ENCODE data around the gene SORL1-AS1.

The SORL1-AS1 gene

DNA sequence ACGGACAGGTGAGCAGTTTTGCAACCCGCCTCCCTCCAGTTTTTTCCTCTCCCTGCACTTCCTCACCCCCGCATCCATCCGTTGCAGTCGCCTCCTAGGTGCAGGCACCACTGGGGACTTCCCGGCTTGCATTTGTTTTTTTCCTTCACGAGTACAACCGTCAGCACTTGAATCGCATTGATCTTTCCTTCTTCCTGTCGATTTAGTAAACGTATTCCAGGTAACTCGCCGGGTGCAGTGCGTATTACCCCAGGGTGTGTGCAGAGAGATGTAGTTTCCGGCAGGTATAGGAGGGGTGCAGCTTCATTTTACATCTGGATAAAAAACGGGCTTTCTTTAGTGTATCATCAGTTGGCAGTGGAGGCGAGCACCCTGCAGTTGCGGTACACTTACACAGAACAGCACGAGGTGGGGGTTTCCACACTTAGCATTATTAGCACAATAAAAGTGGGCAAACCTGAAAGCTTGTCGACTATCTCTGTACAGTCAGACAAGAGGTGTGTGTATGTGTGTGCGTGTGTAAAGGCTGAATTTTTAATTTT lies at the start of gene SORL1-AS1:
Gene SORL1-AS1 (minus strand): TSS at position 359 of the 542 bp plus-strand sequence.
- Histone ChIP-seq H3K36me3 (ENCODE audit: control insufficient read depth in 3 of 3, insufficient read depth in 3 of 3, low read length in 3 of 3) (no peaks in the 10 kb centered on the region), H3K4me3 (ENCODE audit: low read length in 3 of 3) (peak within 1 kb of the TSS; percentile 69 to 79 (median 77)), H3K9ac (ENCODE audit: low read depth in 1 of 3, low read length in 3 of 3) (peak within 1 kb of the TSS; percentile 51 to 76 (median 53)), H3K27ac (ENCODE audit: low read depth, low read length) (no peak within 1 kb of the TSS), H3K27me3 (ENCODE audit: control insufficient read depth in 3 of 3, insufficient read depth in 3 of 3, low read length in 3 of 3) (peaks cover 3 to 15% (median 7%) of the 10 kb centered on the region in 3 donors), H3K9me3 (ENCODE audit: control insufficient read depth in 3 of 3, low read length in 3 of 3) (no peaks in the 10 kb centered on the region), H3K4me1 (ENCODE audit: control insufficient read depth in 3 of 3, insufficient read depth in 3 of 3, low read length in 3 of 3) (peaks cover 2 to 24% (median 7%) of the 10 kb centered on the region in 3 donors)

DNA sequence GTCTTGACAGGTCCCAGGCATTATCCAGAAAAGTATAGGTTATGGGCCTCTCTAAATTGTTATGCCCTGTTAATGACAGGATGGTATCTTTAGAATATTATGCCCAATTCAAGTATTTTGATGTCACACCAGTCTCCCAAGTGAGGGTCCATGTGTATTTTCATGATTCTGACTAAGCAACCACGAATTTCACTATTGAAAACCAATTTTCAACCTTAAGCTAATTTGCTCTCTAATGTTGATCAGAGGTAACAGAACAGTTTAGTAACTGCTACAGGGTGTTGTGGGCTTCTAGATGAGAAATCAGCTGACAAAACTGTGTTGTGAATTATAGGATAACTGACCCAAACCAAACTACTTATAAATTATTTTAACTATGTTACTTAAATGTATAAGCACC lies 48.0 kb upstream of the SORL1-AS1 start:
- Histone ChIP-seq H3K27ac (ENCODE audit: low read depth, low read length) (no peak overlapping the region), H3K9me3 (ENCODE audit: control insufficient read depth in 3 of 3, low read length in 3 of 3) (no peaks in the 10 kb centered on the region), H3K4me1 (ENCODE audit: control insufficient read depth in 3 of 3, insufficient read depth in 3 of 3, low read length in 3 of 3) (no peaks in the 10 kb centered on the region), H3K4me3 (ENCODE audit: low read length in 3 of 3) (no peak overlapping the region), H3K9ac (ENCODE audit: low read depth in 1 of 3, low read length in 3 of 3) (no peak overlapping the region), H3K27me3 (ENCODE audit: control insufficient read depth in 3 of 3, insufficient read depth in 3 of 3, low read length in 3 of 3) (no peaks in the 10 kb centered on the region), H3K36me3 (ENCODE audit: control insufficient read depth in 3 of 3, insufficient read depth in 3 of 3, low read length in 3 of 3) (no peaks in the 10 kb centered on the region)

DNA sequence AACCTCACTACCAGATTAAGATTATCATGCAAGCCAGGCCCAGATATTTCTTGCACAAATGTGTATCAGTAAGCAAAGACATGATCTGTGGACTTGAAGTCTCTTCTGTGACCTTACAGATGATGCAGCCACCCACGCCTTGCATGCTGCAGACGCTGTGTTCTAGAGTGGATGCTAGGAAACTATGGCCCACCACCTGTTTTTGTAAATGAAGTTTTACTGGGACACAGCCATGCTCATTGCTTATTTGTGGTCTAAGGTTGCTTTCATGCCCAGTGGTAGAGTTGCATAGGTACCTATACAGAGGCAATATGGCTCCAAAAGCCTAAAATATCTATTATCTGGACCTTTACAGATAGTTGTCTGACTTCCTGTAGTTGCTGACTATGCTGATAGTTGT lies 47.5 kb upstream of the SORL1-AS1 start:
- Histone ChIP-seq H3K36me3 (ENCODE audit: control insufficient read depth in 3 of 3, insufficient read depth in 3 of 3, low read length in 3 of 3) (no peaks in the 10 kb centered on the region), H3K4me3 (ENCODE audit: low read length in 3 of 3) (no peak overlapping the region), H3K9me3 (ENCODE audit: control insufficient read depth in 3 of 3, low read length in 3 of 3) (no peaks in the 10 kb centered on the region), H3K4me1 (ENCODE audit: control insufficient read depth in 3 of 3, insufficient read depth in 3 of 3, low read length in 3 of 3) (no peaks in the 10 kb centered on the region), H3K27ac (ENCODE audit: low read depth, low read length) (no peak overlapping the region), H3K27me3 (ENCODE audit: control insufficient read depth in 3 of 3, insufficient read depth in 3 of 3, low read length in 3 of 3) (no peaks in the 10 kb centered on the region), H3K9ac (ENCODE audit: low read depth in 1 of 3, low read length in 3 of 3) (no peak overlapping the region)

DNA sequence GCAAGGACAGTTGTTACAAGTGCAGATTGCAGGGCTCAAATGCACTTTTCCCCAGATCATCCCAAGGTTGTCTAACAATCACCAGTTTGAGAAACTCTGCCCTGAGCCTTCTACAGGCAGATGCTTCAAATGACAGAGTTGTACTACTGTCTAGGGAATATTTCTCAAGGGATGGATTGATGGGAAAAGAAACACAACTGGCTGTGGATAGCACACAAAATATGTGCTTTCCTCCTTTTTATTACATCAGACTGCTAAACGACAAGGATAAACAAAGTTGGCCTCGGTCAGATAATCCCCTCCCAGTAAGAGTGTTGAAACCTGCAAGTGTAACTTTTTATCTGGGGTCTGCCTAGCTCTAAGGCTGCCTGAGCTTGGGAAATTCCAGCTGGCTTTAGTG lies 46.6 kb upstream of the SORL1-AS1 start:
- Histone ChIP-seq H3K27me3 (ENCODE audit: control insufficient read depth in 3 of 3, insufficient read depth in 3 of 3, low read length in 3 of 3) (no peaks in the 10 kb centered on the region), H3K36me3 (ENCODE audit: control insufficient read depth in 3 of 3, insufficient read depth in 3 of 3, low read length in 3 of 3) (no peaks in the 10 kb centered on the region)

DNA sequence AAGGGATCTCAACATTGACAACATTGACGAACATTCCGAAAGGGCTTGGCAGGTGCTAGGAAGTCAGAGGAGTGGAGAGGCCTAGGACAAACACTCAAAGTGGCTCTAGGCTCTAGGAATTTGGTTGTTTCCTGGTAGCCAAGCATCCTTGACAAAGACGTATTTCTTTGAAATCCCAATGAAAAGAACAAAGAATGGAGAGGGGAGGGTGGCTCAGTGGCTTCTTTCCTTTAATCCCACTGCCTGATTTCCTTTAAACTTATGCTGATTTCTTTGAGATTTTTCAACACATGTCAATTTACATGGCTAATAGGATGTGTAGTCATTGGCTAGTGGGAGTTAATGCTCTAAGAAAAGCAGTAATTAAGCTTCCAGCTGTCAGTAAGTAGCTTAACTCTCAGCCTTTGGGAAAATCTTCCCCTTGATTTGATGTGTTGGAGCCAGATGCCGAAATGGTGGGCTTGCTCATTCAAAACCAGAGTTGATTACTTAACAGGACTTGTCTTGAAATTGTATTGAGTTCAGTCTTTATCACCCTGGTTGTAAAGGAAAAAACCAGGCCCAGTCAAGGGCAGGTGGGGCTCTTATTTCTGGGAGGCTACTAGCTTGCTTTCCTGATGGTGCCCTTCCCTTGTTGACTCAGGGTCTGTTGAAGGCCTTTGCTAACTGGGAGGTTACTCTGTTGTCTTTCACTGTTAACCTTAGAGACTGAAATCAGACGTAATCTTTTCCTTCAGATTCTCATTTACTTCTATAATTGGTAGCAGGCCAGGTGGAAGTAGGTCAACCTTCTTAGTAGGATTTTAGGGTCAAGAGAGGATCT lies 44.6 kb upstream of the SORL1-AS1 start:
- Histone ChIP-seq H3K9ac (ENCODE audit: low read depth in 1 of 3, low read length in 3 of 3) (no peak overlapping the region), H3K9me3 (ENCODE audit: control insufficient read depth in 3 of 3, low read length in 3 of 3) (no peaks in the 10 kb centered on the region), H3K27ac (ENCODE audit: low read depth, low read length) (no peak overlapping the region), H3K36me3 (ENCODE audit: control insufficient read depth in 3 of 3, insufficient read depth in 3 of 3, low read length in 3 of 3) (no peaks in the 10 kb centered on the region), H3K4me3 (ENCODE audit: low read length in 3 of 3) (no peak overlapping the region), H3K4me1 (ENCODE audit: control insufficient read depth in 3 of 3, insufficient read depth in 3 of 3, low read length in 3 of 3) (no peaks in the 10 kb centered on the region), H3K27me3 (ENCODE audit: control insufficient read depth in 3 of 3, insufficient read depth in 3 of 3, low read length in 3 of 3) (no peaks in the 10 kb centered on the region)

More for the DNA sequence above, 46.6 kb upstream of the SORL1-AS1 start:
- no peaks in the 10 kb centered on the region for H3K4me1 ChIP-seq (ENCODE audit: control insufficient read depth in 3 of 3, insufficient read depth in 3 of 3, low read length in 3 of 3)
- no peaks in the 10 kb centered on the region for H3K9me3 ChIP-seq (ENCODE audit: control insufficient read depth in 3 of 3, low read length in 3 of 3)
- no peak overlapping the region for H3K27ac ChIP-seq (ENCODE audit: low read depth, low read length)
- H3K9ac ChIP-seq (ENCODE audit: low read depth in 1 of 3, low read length in 3 of 3) = no peak overlapping the region
- H3K4me3 ChIP-seq (ENCODE audit: low read length in 3 of 3) = no peak overlapping the region

DNA sequence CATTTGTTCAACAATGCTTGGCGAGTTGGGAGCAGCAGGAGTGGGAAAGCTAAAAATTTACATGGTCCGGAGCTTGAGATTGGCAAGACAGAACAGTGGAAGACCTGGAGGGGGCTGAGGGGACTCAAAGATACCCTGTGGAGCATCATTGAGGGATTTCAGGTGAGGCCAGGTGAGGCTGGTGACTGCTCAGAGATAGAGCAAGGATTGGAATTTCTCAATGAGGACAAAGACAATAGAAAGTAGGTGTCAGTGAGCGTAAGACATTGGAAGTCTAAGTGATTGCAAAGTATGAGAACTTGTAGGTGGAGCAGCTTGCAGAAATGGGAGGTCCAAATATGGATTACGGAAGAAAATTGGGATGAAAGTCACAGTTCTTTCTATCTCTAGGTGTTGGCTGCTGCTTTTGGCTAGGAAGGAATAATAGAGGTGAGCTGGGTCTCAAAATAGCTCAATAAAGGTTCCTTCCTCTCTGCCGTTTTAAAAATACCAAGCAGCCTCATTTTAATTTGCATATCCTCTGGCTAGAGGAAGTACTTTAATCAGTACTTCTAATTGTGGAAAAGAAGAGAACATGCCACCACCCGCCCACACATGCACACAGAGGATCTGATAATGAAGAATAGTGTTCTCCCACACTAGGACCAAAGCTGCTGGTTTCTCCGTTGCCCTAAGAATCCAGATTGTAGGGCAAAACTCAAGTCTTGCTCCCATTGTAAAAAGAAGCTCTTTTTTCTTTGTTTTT lies 41.8 kb upstream of the SORL1-AS1 start:
- Histone ChIP-seq H3K36me3 (ENCODE audit: control insufficient read depth in 3 of 3, insufficient read depth in 3 of 3, low read length in 3 of 3) (no peaks in the 10 kb centered on the region), H3K4me1 (ENCODE audit: control insufficient read depth in 3 of 3, insufficient read depth in 3 of 3, low read length in 3 of 3) (peaks cover 0 to 4% (median 0%) of the 10 kb centered on the region in 3 donors)

DNA sequence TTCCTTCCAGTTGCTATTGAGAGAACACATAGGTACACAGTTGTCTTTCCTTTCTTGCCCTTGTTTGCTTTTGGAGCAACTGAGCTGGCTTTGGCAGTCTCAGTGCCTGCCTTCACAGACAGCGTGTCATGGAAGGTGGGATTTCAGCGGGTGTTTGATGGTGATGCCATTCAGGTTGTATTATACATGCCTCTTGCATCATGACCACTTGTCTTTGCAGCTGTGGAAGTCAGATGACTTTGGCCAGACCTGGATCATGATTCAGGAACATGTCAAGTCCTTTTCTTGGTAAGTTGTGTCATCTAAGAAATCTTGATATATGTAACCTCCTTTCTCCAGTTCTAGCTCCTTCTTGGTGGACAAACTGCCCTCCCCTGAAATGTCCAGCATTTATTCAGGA lies 37.1 kb upstream of the SORL1-AS1 start:
- Histone ChIP-seq H3K4me1 (ENCODE audit: control insufficient read depth in 3 of 3, insufficient read depth in 3 of 3, low read length in 3 of 3) (peaks cover 0 to 11% (median 5%) of the 10 kb centered on the region in 3 donors), H3K27me3 (ENCODE audit: control insufficient read depth in 3 of 3, insufficient read depth in 3 of 3, low read length in 3 of 3) (no peaks in the 10 kb centered on the region), H3K4me3 (ENCODE audit: low read length in 3 of 3) (no peak overlapping the region), H3K9me3 (ENCODE audit: control insufficient read depth in 3 of 3, low read length in 3 of 3) (no peaks in the 10 kb centered on the region), H3K9ac (ENCODE audit: low read depth in 1 of 3, low read length in 3 of 3) (no peak overlapping the region), H3K27ac (ENCODE audit: low read depth, low read length) (no peak overlapping the region), H3K36me3 (ENCODE audit: control insufficient read depth in 3 of 3, insufficient read depth in 3 of 3, low read length in 3 of 3) (no peaks in the 10 kb centered on the region)

More for the DNA sequence above, 41.8 kb upstream of the SORL1-AS1 start:
- Histone ChIP-seq H3K27me3 (ENCODE audit: control insufficient read depth in 3 of 3, insufficient read depth in 3 of 3, low read length in 3 of 3) (no peaks in the 10 kb centered on the region), H3K9me3 (ENCODE audit: control insufficient read depth in 3 of 3, low read length in 3 of 3) (no peaks in the 10 kb centered on the region), H3K9ac (ENCODE audit: low read depth in 1 of 3, low read length in 3 of 3) (no peak overlapping the region), H3K4me3 (ENCODE audit: low read length in 3 of 3) (no peak overlapping the region), H3K27ac (ENCODE audit: low read depth, low read length) (no peak overlapping the region)

DNA sequence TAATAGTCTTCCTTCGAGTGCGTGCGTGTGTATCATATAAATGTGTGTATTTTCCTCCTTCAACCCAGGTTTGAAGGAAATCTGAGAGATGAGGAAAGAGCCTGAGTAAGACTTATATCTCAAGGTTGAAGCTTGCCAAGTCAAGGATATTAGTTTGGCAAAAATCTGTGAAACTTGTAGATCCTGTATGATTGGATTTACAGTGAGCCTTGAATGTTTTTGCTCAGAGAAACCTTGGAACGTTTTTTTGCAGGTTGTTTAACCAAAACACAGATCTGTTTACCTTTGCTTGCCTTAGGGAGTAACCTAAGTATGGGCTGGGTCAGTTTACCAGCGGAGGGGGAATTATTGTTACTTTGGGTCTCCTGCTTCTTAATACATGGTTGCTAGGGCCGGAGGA lies 35.9 kb upstream of the SORL1-AS1 start:
- H3K27me3 ChIP-seq (ENCODE audit: control insufficient read depth in 3 of 3, insufficient read depth in 3 of 3, low read length in 3 of 3) = no peaks in the 10 kb centered on the region
- no peak overlapping the region for H3K4me3 ChIP-seq (ENCODE audit: low read length in 3 of 3)
- H3K27ac ChIP-seq (ENCODE audit: low read depth, low read length) = no peak overlapping the region
- H3K4me1 ChIP-seq (ENCODE audit: control insufficient read depth in 3 of 3, insufficient read depth in 3 of 3, low read length in 3 of 3) = peaks cover 0 to 11% (median 5%) of the 10 kb centered on the region in 3 donors
- H3K9me3 ChIP-seq (ENCODE audit: control insufficient read depth in 3 of 3, low read length in 3 of 3) = no peaks in the 10 kb centered on the region
- H3K36me3 ChIP-seq (ENCODE audit: control insufficient read depth in 3 of 3, insufficient read depth in 3 of 3, low read length in 3 of 3) = no peaks in the 10 kb centered on the region
- no peak overlapping the region for H3K9ac ChIP-seq (ENCODE audit: low read depth in 1 of 3, low read length in 3 of 3)

DNA sequence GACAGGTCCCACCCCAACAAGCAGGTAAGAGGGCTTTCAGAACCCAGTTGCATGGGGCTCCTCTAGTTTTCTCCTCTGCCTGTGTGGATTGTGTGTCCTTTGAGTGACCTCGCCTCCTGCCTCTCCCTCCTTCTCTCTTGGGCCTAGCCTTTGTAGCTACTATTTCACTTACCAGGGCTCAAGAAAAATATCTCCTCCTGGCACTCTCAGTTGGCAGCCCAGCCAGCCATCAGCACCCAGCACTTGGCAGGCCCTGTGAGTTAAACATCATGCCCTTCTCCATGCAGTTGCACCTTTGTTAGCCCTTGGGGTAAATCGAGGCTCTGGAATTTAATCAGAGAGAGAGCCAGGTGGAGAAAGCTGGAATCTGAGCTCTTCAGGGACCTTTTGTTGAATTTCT lies 35.4 kb upstream of the SORL1-AS1 start:
- Histone ChIP-seq H3K4me3 (ENCODE audit: low read length in 3 of 3) (no peak overlapping the region), H3K36me3 (ENCODE audit: control insufficient read depth in 3 of 3, insufficient read depth in 3 of 3, low read length in 3 of 3) (no peaks in the 10 kb centered on the region)

DNA sequence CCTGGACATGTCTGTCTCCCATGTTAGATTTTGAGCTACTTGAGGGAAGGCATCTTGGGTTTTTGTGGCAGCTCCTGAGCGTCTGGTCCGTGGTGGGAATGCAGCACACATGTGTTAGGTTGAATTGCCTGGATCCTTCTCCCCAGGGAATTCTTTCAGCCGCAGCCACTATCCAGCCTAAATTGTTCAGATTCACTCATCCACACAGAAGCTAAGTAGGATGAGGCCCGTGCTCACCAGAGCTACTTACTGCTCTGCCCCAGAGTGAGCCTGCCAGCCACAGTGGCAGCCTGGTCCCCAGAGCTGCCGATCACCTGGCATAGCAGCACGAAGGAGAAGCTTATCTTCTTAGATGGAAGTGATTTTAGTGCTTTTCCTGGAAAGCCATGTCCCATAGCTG lies 34.4 kb upstream of the SORL1-AS1 start:
- Histone ChIP-seq H3K27me3 (ENCODE audit: control insufficient read depth in 3 of 3, insufficient read depth in 3 of 3, low read length in 3 of 3) (peaks cover 0 to 5% (median 0%) of the 10 kb centered on the region in 3 donors), H3K27ac (ENCODE audit: low read depth, low read length) (no peak overlapping the region), H3K9me3 (ENCODE audit: control insufficient read depth in 3 of 3, low read length in 3 of 3) (no peaks in the 10 kb centered on the region), H3K4me1 (ENCODE audit: control insufficient read depth in 3 of 3, insufficient read depth in 3 of 3, low read length in 3 of 3) (peaks cover 0 to 11% (median 7%) of the 10 kb centered on the region in 3 donors), H3K4me3 (ENCODE audit: low read length in 3 of 3) (no peak overlapping the region), H3K36me3 (ENCODE audit: control insufficient read depth in 3 of 3, insufficient read depth in 3 of 3, low read length in 3 of 3) (no peaks in the 10 kb centered on the region), H3K9ac (ENCODE audit: low read depth in 1 of 3, low read length in 3 of 3) (no peak overlapping the region)

More for the DNA sequence above, 35.4 kb upstream of the SORL1-AS1 start:
- H3K27me3 ChIP-seq (ENCODE audit: control insufficient read depth in 3 of 3, insufficient read depth in 3 of 3, low read length in 3 of 3) = no peaks in the 10 kb centered on the region
- peaks cover 0 to 11% (median 5%) of the 10 kb centered on the region in 3 donors for H3K4me1 ChIP-seq (ENCODE audit: control insufficient read depth in 3 of 3, insufficient read depth in 3 of 3, low read length in 3 of 3)
- no peaks in the 10 kb centered on the region for H3K9me3 ChIP-seq (ENCODE audit: control insufficient read depth in 3 of 3, low read length in 3 of 3)
- no peak overlapping the region for H3K9ac ChIP-seq (ENCODE audit: low read depth in 1 of 3, low read length in 3 of 3)
- no peak overlapping the region for H3K27ac ChIP-seq (ENCODE audit: low read depth, low read length)
